ENCODE data around the gene BICD2. TPM values are rescaled to one million over a fixed set of nuclear protein-coding genes. Genes with fewer than 3 reads are reported as not detected.

Gene BICD2
- total and polyA plus RNA-seq, 2 of the 8 experiments (the other 6 are each of a cell fraction or from before 2014, with no cell fraction given), result 6.6 to 22.8 TPM

- Histone ChIP-seq H4K8ac (ENCODE audit: extremely low read depth, insufficient read depth, low read length) (no peak overlapping the region), H4K20me1 (replicated peaks in 1 of 2; ENCODE audit: control insufficient read depth in 1 of 2, insufficient read depth in 2 of 2, low read length in 2 of 2) (peaks cover 4 to 21% of the 10 kb centered on the region in 2 experiments), H2BK5ac (ENCODE audit: low read depth, low read length) (no peak overlapping the region), H3K14ac (ENCODE audit: insufficient read length) (no peak overlapping the region), H3K9ac (replicated peaks in 1 of 4; ENCODE audit: extremely low read depth in 1 of 4, low read depth in 3 of 4, low read length in 3 of 4) (no peak overlapping the region), H3K4ac (replicated peaks; ENCODE audit: insufficient read length, low read depth, low read length) (no peak overlapping the region), H3K27me3 (replicated peaks in 1 of 4; ENCODE audit: control insufficient read depth in 3 of 4, extremely low read depth in 1 of 4, insufficient read depth in 3 of 4, low read length in 3 of 4) (no peaks in the 10 kb centered on the region), H3K27ac (ENCODE audit: low read depth, low read length) (no peak overlapping the region), H3K23ac (ENCODE audit: insufficient read length) (no peak overlapping the region), H2BK120ac (replicated peaks; ENCODE audit: low read depth, low read length) (no peak overlapping the region), H3K79me2 (ENCODE audit: control insufficient read depth in 1 of 2, insufficient read depth in 2 of 2, low read length in 2 of 2) (no peaks in the 10 kb centered on the region), H3K79me1 (ENCODE audit: low read depth, low read length) (peaks cover 7% of the 10 kb centered on the region), H3K4me3 (ENCODE audit: extremely low read depth in 1 of 4, insufficient read depth in 2 of 4, low read depth in 3 of 4, low read length in 4 of 4) (no peak overlapping the region), H2AFZ (ENCODE audit: low read length) (no peak overlapping the region), H2BK12ac (ENCODE audit: low read depth, low read length) (no peak overlapping the region), H3K36me3 (ENCODE audit: control insufficient read depth in 2 of 4, insufficient read depth in 4 of 4, low read length in 3 of 4) (peaks cover 16 to 37% (median 35%) of the 10 kb centered on the region in 4 experiments), H3K9me3 (ENCODE audit: insufficient read depth in 2 of 2, low read depth in 1 of 2, low read length in 1 of 2) (no peaks in the 10 kb centered on the region), H3K4me1 (replicated peaks in 1 of 4; ENCODE audit: control insufficient read depth in 3 of 4, insufficient read depth in 4 of 4, low read length in 3 of 4) (no peaks in the 10 kb centered on the region; a peak in 1 of 7 replicates), H3K4me2 (ENCODE audit: insufficient read depth in 1 of 2, low read depth in 2 of 2, low read length in 2 of 2) (no peak overlapping the region), H3K56ac (replicated peaks; ENCODE audit: insufficient read length, low read depth, low read length) (no peak overlapping the region), H4K5ac (ENCODE audit: insufficient read length, low read depth, low read length) (no peak overlapping the region), H4K91ac (replicated peaks; ENCODE audit: insufficient read length, low read length) (no peak overlapping the region), H2AK5ac (ENCODE audit: low read depth, low read length) (no peak overlapping the region), H3K23me2 (ENCODE audit: low read depth, low read length) (no peaks in the 10 kb centered on the region), H2BK20ac (ENCODE audit: low read length) (no peak overlapping the region), H3K18ac (ENCODE audit: extremely low read depth, low read length) (no peak overlapping the region), H2BK15ac (ENCODE audit: low read length) (no peak overlapping the region)
- ChIA-PET CTCF (ENCODE audit: partially characterized antibody) (interaction anchor here (0.8 to 11.9 kb wide), 5 partner anchors 8 to 70 kb away, joined by 3 to 236 read pairs (median 4); no protein-coding TSS in a partner anchor), POLR2A (ENCODE audit: partially characterized antibody) (no interaction called here)
- DNase-seq (ENCODE audit: low read depth in 1 of 2, low spot score in 2 of 2), result no peak
- WGBS, 2 experiments (ENCODE audit: extremely low coverage in 1 of 2, insufficient coverage in 1 of 2, insufficient read length in 1 of 2, insufficient replicate concordance in 2 of 2, low coverage in 1 of 2, low lambda C conversion rate in 2 of 2, missing lambda C conversion rate in 1 of 2), result 92% methylated on average over 8 of the region's 8 CpGs; no CpG with 5 or more reads in 1 of the 2 experiments
- no peak for FAIRE-seq
- TF ChIP-seq YY1 (IDR thresholded peaks at IDR 0.05; ENCODE audit: low read depth, low read length), result no peak
- TF ChIP-seq RNF2 (IDR thresholded peaks at IDR 0.05; ENCODE audit: borderline replicate concordance, low read depth, low read length, missing control alignments, poor library complexity, severe bottlenecking), result no peak
- TF ChIP-seq MAFK (IDR thresholded peaks at IDR 0.05; ENCODE audit: low read depth, low read length), result no peak
- TF ChIP-seq JUN (IDR thresholded peaks at IDR 0.05; ENCODE audit: low read depth, low read length), result no peak
- no peak for TF ChIP-seq USF2 (IDR thresholded peaks at IDR 0.05; ENCODE audit: low read length)
- TF ChIP-seq ATF3 (IDR thresholded peaks at IDR 0.05; ENCODE audit: insufficient read depth, low read depth, low read length), result no peak
- TF ChIP-seq CHD1 (IDR thresholded peaks at IDR 0.05; ENCODE audit: low read depth, low read length), result no peak
- no peak for TF ChIP-seq ZNF274 (IDR thresholded peaks at IDR 0.05; ENCODE audit: borderline replicate concordance, extremely low read depth, low read length)
- TF ChIP-seq HDAC6 (IDR thresholded peaks at IDR 0.05; ENCODE audit: low read depth, low read length), result no peak
- TF ChIP-seq RBBP5 (IDR thresholded peaks at IDR 0.05; ENCODE audit: borderline replicate concordance, low read depth, low read length), result no peak
Observed at GRCh38 chr9:92720807-92721535, 43.7 kb downstream of the BICD2 start.

Measured in H1 (cell line).